Epithelial cell of proximal tubule (primary cell): ENCODE measurements around the gene PRKN. TPM values are rescaled to one million over a fixed set of nuclear protein-coding genes. Genes with fewer than 3 reads are reported as not detected.

Experiments
- DNase-seq: peaks from one replicate; pipeline ENCODE4 v3.0.0-alpha.2; 2011; ENCODE audit warnings: low read depth
- H3K4me3 ChIP-seq: 2 replicates; pipeline ENCODE4 v1.5.1; 2011; ENCODE audit warnings: low read depth, mild to moderate bottlenecking, low read length
- total RNA-seq: library from RNA; depleted of rRNA; stranded (reverse); fragments of >200 nt; gene quantifications from 2 replicates; pipeline ENCODE4 v1.2.3, GENCODE V29; 2015
- TF ChIP-seq, protein P1 (sequence below): conservative IDR thresholded peaks from 2 replicates; pipeline ENCODE4 v1.5.1; 2012; ENCODE audit warnings: low read depth, mild to moderate bottlenecking, low read length

The PRKN gene
- total RNA-seq, 1 donor from 2014 or later, result 0.58 TPM

DNA sequence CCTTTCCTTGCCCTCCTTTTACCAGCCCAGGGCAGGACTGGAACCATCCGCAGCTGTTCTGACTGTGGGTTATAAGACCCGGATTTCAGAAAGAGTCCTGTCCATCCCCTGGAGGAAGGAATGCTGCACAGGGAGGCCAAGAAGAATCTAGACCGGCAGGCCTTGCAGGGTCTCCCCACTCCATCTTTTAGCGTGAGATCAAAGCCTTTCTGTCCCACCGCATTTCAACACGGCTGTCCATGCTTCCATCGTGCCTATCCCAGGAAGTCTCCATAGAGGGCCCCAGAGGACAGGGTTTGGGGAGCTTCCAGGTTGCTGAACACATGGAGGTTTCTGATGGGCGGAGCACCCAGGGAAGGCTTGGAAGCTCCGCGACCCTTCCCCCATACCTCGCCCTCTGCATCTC lies 1374.4 kb downstream of the PRKN start:
- no peak overlapping the region for H3K4me3 ChIP-seq
- TF ChIP-seq, protein P1, sequence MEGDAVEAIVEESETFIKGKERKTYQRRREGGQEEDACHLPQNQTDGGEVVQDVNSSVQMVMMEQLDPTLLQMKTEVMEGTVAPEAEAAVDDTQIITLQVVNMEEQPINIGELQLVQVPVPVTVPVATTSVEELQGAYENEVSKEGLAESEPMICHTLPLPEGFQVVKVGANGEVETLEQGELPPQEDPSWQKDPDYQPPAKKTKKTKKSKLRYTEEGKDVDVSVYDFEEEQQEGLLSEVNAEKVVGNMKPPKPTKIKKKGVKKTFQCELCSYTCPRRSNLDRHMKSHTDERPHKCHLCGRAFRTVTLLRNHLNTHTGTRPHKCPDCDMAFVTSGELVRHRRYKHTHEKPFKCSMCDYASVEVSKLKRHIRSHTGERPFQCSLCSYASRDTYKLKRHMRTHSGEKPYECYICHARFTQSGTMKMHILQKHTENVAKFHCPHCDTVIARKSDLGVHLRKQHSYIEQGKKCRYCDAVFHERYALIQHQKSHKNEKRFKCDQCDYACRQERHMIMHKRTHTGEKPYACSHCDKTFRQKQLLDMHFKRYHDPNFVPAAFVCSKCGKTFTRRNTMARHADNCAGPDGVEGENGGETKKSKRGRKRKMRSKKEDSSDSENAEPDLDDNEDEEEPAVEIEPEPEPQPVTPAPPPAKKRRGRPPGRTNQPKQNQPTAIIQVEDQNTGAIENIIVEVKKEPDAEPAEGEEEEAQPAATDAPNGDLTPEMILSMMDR, result peak; percentile 69
- no peak for DNase-seq

DNA sequence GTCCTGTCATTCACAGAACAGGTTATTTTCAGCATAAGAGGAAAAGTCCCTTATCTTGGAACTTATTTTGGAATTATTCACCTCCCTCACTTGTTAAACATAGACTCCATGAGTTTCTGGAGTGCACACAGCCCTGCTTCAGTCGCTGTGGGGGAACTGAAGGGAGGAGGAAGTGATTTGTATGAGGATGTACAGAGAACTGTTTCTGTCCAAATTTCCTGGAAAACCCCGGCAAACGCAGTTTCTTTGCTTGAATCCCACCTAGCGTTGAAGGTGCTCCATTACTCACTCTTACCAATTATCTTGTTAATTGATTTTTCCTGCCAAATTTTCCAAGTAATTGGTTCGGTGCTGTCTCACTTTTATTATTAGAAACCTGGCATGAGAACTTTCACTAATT lies 1375.7 kb downstream of the PRKN start:
- TF ChIP-seq, protein P1, result no peak
- no peak overlapping the region for H3K4me3 ChIP-seq
- no peak for DNase-seq

DNA sequence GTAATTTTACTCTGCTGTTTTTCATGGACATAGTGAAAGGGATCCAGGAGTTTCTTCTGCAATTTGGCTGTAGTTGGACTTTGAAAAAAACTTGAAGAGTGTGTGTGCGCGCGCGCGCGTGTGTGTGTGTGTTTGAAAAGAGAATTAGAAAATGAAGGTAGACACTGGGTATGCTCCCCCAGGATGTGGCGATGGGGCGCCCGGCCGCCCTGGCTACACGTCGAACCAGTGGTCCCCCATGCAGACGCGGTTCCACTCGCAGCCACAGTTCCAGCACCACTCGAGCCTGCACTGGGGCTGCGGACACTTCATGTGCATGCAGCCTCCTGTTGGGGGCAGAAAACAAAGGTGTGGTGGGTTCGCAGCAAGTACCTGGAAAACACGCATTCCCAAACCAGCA lies 1377.7 kb downstream of the PRKN start:
- TF ChIP-seq, protein P1, result no peak
- H3K4me3 ChIP-seq, result no peak overlapping the region

DNA sequence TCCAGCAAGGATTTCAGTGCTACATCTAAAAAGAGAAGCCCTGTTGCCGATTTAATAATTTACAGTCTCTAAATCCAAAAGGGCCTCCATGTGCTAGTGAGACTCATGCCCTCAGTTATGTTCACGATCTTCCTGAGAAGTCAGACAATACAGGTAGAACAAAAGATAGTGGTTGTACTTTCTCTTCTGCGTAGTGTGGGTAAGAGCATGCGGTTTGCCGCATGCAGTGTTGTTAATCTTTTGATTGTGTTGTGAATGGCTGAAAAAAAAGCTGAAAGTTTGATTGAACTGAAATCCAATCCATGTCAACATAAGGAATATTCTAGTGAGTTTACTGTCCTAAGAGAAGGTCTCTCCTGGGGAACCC lies 1379.0 kb downstream of the PRKN start:
- H3K4me3 ChIP-seq, result no peak overlapping the region
- no peak for DNase-seq
- TF ChIP-seq, protein P1, result no peak

More for the DNA sequence above, 1377.7 kb downstream of the PRKN start:
- DNase-seq, result no peak

DNA sequence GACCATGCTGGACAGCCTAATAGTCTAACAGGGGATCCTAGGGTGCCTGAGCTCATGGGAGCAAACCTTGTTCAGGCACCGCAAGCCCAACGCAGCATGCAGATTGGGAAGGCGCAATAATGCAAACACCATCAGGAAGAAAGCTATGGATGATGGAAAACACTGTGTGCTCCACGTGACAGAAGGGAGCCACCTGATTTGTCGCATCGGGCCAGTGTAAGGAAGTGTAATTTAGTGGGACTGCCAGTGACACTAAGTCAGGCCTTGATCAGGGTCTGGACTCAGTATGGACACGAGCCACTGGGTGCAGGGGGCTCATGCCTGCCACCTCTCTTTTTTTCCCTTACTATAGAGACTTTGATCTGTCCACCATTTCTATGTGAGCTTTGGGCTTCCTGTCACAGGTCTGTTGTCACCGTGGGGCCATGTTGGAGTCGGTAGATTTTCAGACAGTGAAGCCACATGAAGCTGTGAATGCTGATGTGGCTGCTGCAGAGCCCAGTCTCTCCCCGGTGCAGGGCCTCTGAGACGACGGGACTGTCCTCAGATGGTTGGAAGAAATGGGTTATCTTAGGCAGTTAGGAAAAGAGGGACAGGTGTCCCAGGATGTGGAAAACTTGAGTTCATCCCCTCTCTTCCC lies 1379.5 kb downstream of the PRKN start:
- H3K4me3 ChIP-seq, result no peak overlapping the region
- DNase-seq, result no peak
- TF ChIP-seq, protein P1, result no peak

DNA sequence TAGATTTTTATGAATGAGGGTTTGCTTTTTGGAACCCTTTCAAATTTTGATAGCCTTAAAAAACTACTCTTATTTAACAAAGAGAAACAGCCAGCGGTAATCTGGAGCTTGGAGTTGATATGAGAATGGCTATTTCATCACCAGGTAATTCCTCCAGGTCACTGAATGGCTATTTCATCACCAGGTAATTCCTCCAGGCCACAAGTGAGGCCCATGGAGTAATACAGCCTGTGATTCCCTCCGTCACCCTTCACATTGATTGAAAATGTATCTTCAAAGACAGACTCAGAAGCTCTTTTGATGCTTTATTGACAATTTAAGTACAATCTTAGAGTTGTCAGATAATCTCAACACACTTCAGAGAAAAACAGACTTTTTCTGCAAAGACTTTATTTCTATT lies 1380.4 kb downstream of the PRKN start:
- no peak for DNase-seq
- TF ChIP-seq, protein P1, result no peak
- H3K4me3 ChIP-seq, result no peak overlapping the region

DNA sequence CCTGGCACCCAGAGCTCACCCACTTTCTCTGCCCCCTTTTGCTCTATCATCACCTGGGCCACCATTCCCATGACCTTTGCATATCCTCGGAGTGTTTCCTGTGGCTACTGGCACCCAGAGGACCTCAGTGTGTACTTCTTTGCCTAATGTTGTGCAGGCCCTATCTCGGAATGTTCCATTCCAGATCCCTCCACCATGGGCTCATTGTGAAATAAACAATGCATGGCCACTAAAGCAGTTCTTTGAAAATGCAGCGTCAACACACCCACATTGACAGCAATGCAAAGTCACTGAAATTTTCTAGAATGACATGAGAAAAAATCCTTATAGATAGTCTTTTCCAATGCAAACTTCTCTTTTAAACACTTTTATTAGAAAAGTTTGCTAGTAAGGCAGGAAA lies 1380.8 kb downstream of the PRKN start:
- TF ChIP-seq, protein P1, result no peak
- H3K4me3 ChIP-seq, result no peak overlapping the region
- DNase-seq, result no peak
